Uterus (tissue), 2 donors: ENCODE data around the gene L3MBTL3.

Experiments used
- CTCF ChIP-seq, 4 experiments: fragments of 200-600 bp in 2 of 4; fragments of 450-650 bp in 2 of 4; sonication (generic) in 2 of 4; IDR thresholded peaks; one replicate each; pipeline ENCODE4 v1.5.1; 2016 to 2019; ENCODE audit warnings: antibody characterized with exemption in 4 of 4, mild to moderate bottlenecking in 2 of 4, moderate library complexity in 1 of 4
- POLR2A ChIP-seq, 2 donors: fragments of 450-650 bp; IDR thresholded peaks; one replicate each; pipeline ENCODE4 v1.6.1; 2016; ENCODE audit warnings: antibody characterized with exemption in 2 of 2, mild to moderate bottlenecking in 1 of 2, moderate library complexity in 1 of 2

- TF ChIP-seq CTCF (IDR thresholded peaks at IDR 0.05) = no peak
- no peak for TF ChIP-seq POLR2A (IDR thresholded peaks at IDR 0.05)
Observed at GRCh38 chr6:130176378-130176777, 158.0 kb downstream of the L3MBTL3 start.
